Fibroblast of lung (primary cell): Measurements from ENCODE around the gene NR3C1.

Experiments used
- EZH2 ChIP-seq: IDR thresholded peaks from 2 replicates; pipeline ENCODE4 v1.5.1; 2012; ENCODE audit warnings: low read length, control low read depth, mild to moderate bottlenecking; ENCODE audit errors: missing control alignments
- TF ChIP-seq, protein P1 (sequence below), 2 donors: IDR thresholded peaks in 1 of 2; conservative IDR thresholded peaks in 1 of 2; 1 replicate in 1 of 2; 2 replicates in 1 of 2; pipeline ENCODE4 v1.5.1; 2011 to 2012; ENCODE audit warnings: low read length in 2 of 2, control low read depth in 1 of 2, inconsistent platforms in 1 of 2, low read depth in 1 of 2, mild to moderate bottlenecking in 1 of 2

- TF ChIP-seq, protein P1, sequence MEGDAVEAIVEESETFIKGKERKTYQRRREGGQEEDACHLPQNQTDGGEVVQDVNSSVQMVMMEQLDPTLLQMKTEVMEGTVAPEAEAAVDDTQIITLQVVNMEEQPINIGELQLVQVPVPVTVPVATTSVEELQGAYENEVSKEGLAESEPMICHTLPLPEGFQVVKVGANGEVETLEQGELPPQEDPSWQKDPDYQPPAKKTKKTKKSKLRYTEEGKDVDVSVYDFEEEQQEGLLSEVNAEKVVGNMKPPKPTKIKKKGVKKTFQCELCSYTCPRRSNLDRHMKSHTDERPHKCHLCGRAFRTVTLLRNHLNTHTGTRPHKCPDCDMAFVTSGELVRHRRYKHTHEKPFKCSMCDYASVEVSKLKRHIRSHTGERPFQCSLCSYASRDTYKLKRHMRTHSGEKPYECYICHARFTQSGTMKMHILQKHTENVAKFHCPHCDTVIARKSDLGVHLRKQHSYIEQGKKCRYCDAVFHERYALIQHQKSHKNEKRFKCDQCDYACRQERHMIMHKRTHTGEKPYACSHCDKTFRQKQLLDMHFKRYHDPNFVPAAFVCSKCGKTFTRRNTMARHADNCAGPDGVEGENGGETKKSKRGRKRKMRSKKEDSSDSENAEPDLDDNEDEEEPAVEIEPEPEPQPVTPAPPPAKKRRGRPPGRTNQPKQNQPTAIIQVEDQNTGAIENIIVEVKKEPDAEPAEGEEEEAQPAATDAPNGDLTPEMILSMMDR (conservative IDR thresholded peaks at IDR 0.05 in 1 of 2, IDR thresholded peaks at IDR 0.05 in 1 of 2; ENCODE audit: low read depth in 1 of 2, low read length in 2 of 2): no peak
- no peak for TF ChIP-seq EZH2
Observed at GRCh38 chr5:143263272-143263810, 140.1 kb downstream of the NR3C1 start.
